ENCODE results near the gene PPP5C.
"Not testable (repeated sequence)": the region's sequence is repeated elsewhere in the genome, so short reads cannot be mapped to it uniquely, and the experiment has no call there.

GRCh38 chr19:46375476-46376067 lies 28.7 kb downstream of the PPP5C start:
- TF ChIP-seq CTCF (IDR thresholded peaks at IDR 0.05); POLR2AphosphoS5 (IDR thresholded peaks at IDR 0.05); POLR2A (IDR thresholded peaks at IDR 0.05; ENCODE audit: low read depth): not testable (repeated sequence)
